H1 (cell line): ENCODE measurements around the gene IPO13. TPM values are rescaled to one million over a fixed set of nuclear protein-coding genes. Genes with fewer than 3 reads are reported as not detected.

Experiments
- CTCF ChIA-PET: fragments of 300-600 bp; sonication (Branson Sonifier 250); formaldehyde crosslinking; loops from one replicate; lab custom pipeline; 2021; ENCODE audit not compliant: partially characterized antibody; lab: Charles Lee
- POLR2A ChIA-PET: fragments of 300-600 bp; sonication (Branson Sonifier 250); formaldehyde crosslinking; loops from one replicate; lab custom pipeline; 2021; ENCODE audit warnings: inconsistent platforms; ENCODE audit not compliant: partially characterized antibody; lab: Charles Lee
- DNase-seq, 2 experiments: peaks; one replicate each; pipeline versions ENCODE4 v3.0.0 to v3.0.0-alpha.2; 2010 to 2022; ENCODE audit warnings: low spot score in 2 of 2, low read depth in 1 of 2, mixed read lengths in 1 of 2
- FAIRE-seq: peaks from 2 replicates; lab custom pipeline; 2011; peaks lifted over from hg19 to GRCh38; lab: Jason Lieb, UNC
- H2AFZ ChIP-seq: 2 replicates; pipeline ENCODE4 v1.8.1; 2012; ENCODE audit warnings: low read length, inconsistent platforms
- H2AK5ac ChIP-seq: 2 replicates; pipeline ENCODE4 v1.6.1; 2013; ENCODE audit warnings: low read depth, low read length
- H2BK120ac ChIP-seq: replicated peaks from 2 replicates; pipeline ENCODE3; 2013; ENCODE audit warnings: low read depth, low read length, inconsistent platforms
- H2BK12ac ChIP-seq: 2 replicates; pipeline ENCODE4 v1.6.1; 2013; ENCODE audit warnings: low read depth, low read length
- H2BK15ac ChIP-seq: 2 replicates; pipeline ENCODE4 v1.6.1; 2013; ENCODE audit warnings: low read length
- H2BK20ac ChIP-seq: 2 replicates; pipeline ENCODE4 v1.6.1; 2013; ENCODE audit warnings: low read length
- H2BK5ac ChIP-seq: 2 replicates; pipeline ENCODE4 v1.6.1; 2013; ENCODE audit warnings: low read depth, low read length
- H3K14ac ChIP-seq: 2 replicates; pipeline ENCODE4 v1.6.1; 2013; ENCODE audit warnings: inconsistent platforms; ENCODE audit not compliant: insufficient read length
- H3K18ac ChIP-seq: 2 replicates; pipeline ENCODE4 v1.6.1; 2013; ENCODE audit warnings: low read length; ENCODE audit errors: extremely low read depth
- H3K23ac ChIP-seq: 2 replicates; pipeline ENCODE4 v1.6.1; 2013; ENCODE audit warnings: inconsistent platforms; ENCODE audit not compliant: insufficient read length
- H3K23me2 ChIP-seq: 2 replicates; pipeline ENCODE4 v1.6.1; 2013; ENCODE audit warnings: low read depth, low read length
- H3K27ac ChIP-seq: 2 replicates; pipeline ENCODE4 v1.6.1; 2011; ENCODE audit warnings: low read depth, low read length, inconsistent platforms
- H3K27me3 ChIP-seq, 4 experiments: replicated peaks in 1 of 4; 1 replicate in 1 of 4; 2 replicates in 3 of 4; pipeline versions ENCODE4 v1.6.1 to v1.8.1; 2011 to 2013; ENCODE audit warnings: low read length in 3 of 4, mild to moderate bottlenecking in 3 of 4, inconsistent platforms in 2 of 4, mixed read lengths in 2 of 4, moderate library complexity in 1 of 4; ENCODE audit not compliant: control insufficient read depth in 3 of 4, insufficient read depth in 3 of 4; ENCODE audit errors: extremely low read depth in 1 of 4
- H3K36me3 ChIP-seq, 4 experiments: 2 replicates each; pipeline versions ENCODE4 v1.6.1 to v1.8.1; 2011 to 2013; ENCODE audit warnings: mild to moderate bottlenecking in 4 of 4, low read length in 3 of 4, moderate library complexity in 2 of 4, control low read depth in 1 of 4, inconsistent platforms in 1 of 4; ENCODE audit not compliant: insufficient read depth in 4 of 4, control insufficient read depth in 2 of 4
- H3K4ac ChIP-seq: replicated peaks from 2 replicates; pipeline ENCODE3; 2013; ENCODE audit warnings: low read length, low read depth, mixed read lengths, inconsistent platforms; ENCODE audit not compliant: insufficient read length
- H3K4me1 ChIP-seq, 4 experiments: replicated peaks in 1 of 4; 1 replicate in 1 of 4; 2 replicates in 3 of 4; pipeline versions ENCODE4 v1.6.1 to v1.8.1; 2011 to 2013; ENCODE audit warnings: low read length in 3 of 4, inconsistent platforms in 2 of 4, mixed read lengths in 1 of 4; ENCODE audit not compliant: insufficient read depth in 4 of 4, control insufficient read depth in 3 of 4
- H3K4me2 ChIP-seq, 2 experiments: 2 replicates each; pipeline versions ENCODE4 v1.6.1 to v1.8.1; 2011 to 2013; ENCODE audit warnings: low read depth in 2 of 2, low read length in 2 of 2, control low read depth in 1 of 2, inconsistent platforms in 1 of 2, mild to moderate bottlenecking in 1 of 2; ENCODE audit not compliant: insufficient read depth in 1 of 2
- H3K4me3 ChIP-seq, 4 experiments: fragments of 200-600, 300-600 bp in 1 of 4; sonication (generic), shearing (Covaris generic), sonication (Bioruptor Twin) in 1 of 4; 2 replicates each; pipeline versions ENCODE4 v1.5.1 to v1.8.1; 2011 to 2016; ENCODE audit warnings: low read length in 4 of 4, low read depth in 3 of 4, control low read depth in 2 of 4, inconsistent platforms in 2 of 4, mild to moderate bottlenecking in 2 of 4, mixed read lengths in 1 of 4, moderate library complexity in 1 of 4; ENCODE audit not compliant: insufficient read depth in 2 of 4; ENCODE audit errors: extremely low read depth in 1 of 4
- H3K56ac ChIP-seq: replicated peaks from 2 replicates; pipeline ENCODE3; 2013; ENCODE audit warnings: low read depth, mild to moderate bottlenecking, mixed read lengths, low read length, inconsistent platforms; ENCODE audit not compliant: insufficient read length
- H3K79me1 ChIP-seq: 2 replicates; pipeline ENCODE4 v1.6.1; 2013; ENCODE audit warnings: low read depth, low read length, control low read depth
- H3K79me2 ChIP-seq, 2 experiments: 2 replicates each; pipeline versions ENCODE4 v1.6.1 to v1.8.1; 2012 to 2013; ENCODE audit warnings: low read length in 2 of 2, mild to moderate bottlenecking in 2 of 2, inconsistent platforms in 1 of 2; ENCODE audit not compliant: insufficient read depth in 2 of 2, control insufficient read depth in 1 of 2
- H3K9ac ChIP-seq, 4 experiments: replicated peaks in 1 of 4; 1 replicate in 1 of 4; 2 replicates in 3 of 4; pipeline versions ENCODE4 v1.6.1 to v1.8.1; 2011 to 2013; ENCODE audit warnings: low read depth in 3 of 4, low read length in 3 of 4, control low read depth in 2 of 4, mild to moderate bottlenecking in 2 of 4, moderate library complexity in 2 of 4, inconsistent platforms in 1 of 4; ENCODE audit errors: extremely low read depth in 1 of 4
- H3K9me3 ChIP-seq, 2 experiments: 2 replicates each; pipeline versions ENCODE4 v1.6.1 to v1.8.1; 2012 to 2013; ENCODE audit warnings: mild to moderate bottlenecking in 2 of 2, moderate library complexity in 2 of 2, control low read depth in 1 of 2, inconsistent platforms in 1 of 2, low read depth in 1 of 2, low read length in 1 of 2, mixed read lengths in 1 of 2; ENCODE audit not compliant: insufficient read depth in 2 of 2
- H4K20me1 ChIP-seq, 2 experiments: replicated peaks in 1 of 2; 2 replicates each; pipeline versions ENCODE3 to v1.8.1; 2011 to 2013; ENCODE audit warnings: inconsistent platforms in 2 of 2, low read length in 2 of 2, mild to moderate bottlenecking in 1 of 2; ENCODE audit not compliant: insufficient read depth in 2 of 2, control insufficient read depth in 1 of 2
- H4K5ac ChIP-seq: 2 replicates; pipeline ENCODE4 v1.6.1; 2013; ENCODE audit warnings: low read length, low read depth, mixed read lengths, inconsistent platforms; ENCODE audit not compliant: insufficient read length
- H4K8ac ChIP-seq: 2 replicates; pipeline ENCODE4 v1.8.0; 2013; ENCODE audit warnings: mild to moderate bottlenecking, moderate library complexity, low read length, inconsistent platforms; ENCODE audit not compliant: insufficient read depth; ENCODE audit errors: extremely low read depth
- H4K91ac ChIP-seq: replicated peaks from 2 replicates; pipeline ENCODE3; 2013; ENCODE audit warnings: low read length, mixed read lengths, inconsistent platforms; ENCODE audit not compliant: insufficient read length
- BRCA1 ChIP-seq: IDR thresholded peaks from 2 replicates; pipeline ENCODE4 v1.6.1; 2012; ENCODE audit warnings: low read depth, low read length, improper control_type of control experiment
- E2F6 ChIP-seq: IDR thresholded peaks from 2 replicates; pipeline ENCODE4 v1.6.1; 2012; ENCODE audit warnings: inconsistent platforms
- EGR1 ChIP-seq: IDR thresholded peaks from 2 replicates; pipeline ENCODE4 v1.6.1; 2011; ENCODE audit warnings: low read depth, low read length, borderline replicate concordance
- EP300 ChIP-seq, 2 experiments: IDR thresholded peaks; 1 replicate in 1 of 2; 2 replicates in 1 of 2; pipeline ENCODE4 v1.6.1; 2011 to 2012; ENCODE audit warnings: low read depth in 2 of 2, low read length in 2 of 2, mild to moderate bottlenecking in 2 of 2, borderline replicate concordance in 1 of 2, inconsistent platforms in 1 of 2, moderate library complexity in 1 of 2
- JUN ChIP-seq: IDR thresholded peaks from 2 replicates; pipeline ENCODE4 v1.6.1; 2011; ENCODE audit warnings: low read depth, mild to moderate bottlenecking, improper control_type of control experiment, low read length
- MAFK ChIP-seq: IDR thresholded peaks from 2 replicates; pipeline ENCODE4 v1.6.1; 2012; ENCODE audit warnings: low read depth, mild to moderate bottlenecking, improper control_type of control experiment, low read length
- NANOG ChIP-seq: IDR thresholded peaks from 2 replicates; pipeline ENCODE4 v1.6.1; 2011; ENCODE audit warnings: low read length, low read depth, mild to moderate bottlenecking, inconsistent platforms; ENCODE audit not compliant: insufficient read depth, poor library complexity, severe bottlenecking
- TCF12 ChIP-seq: IDR thresholded peaks from 2 replicates; pipeline ENCODE4 v1.6.1; 2011; ENCODE audit warnings: low read depth, mild to moderate bottlenecking, low read length
- WGBS, 2 experiments: shearing (Covaris generic) in 1 of 2; methylation state at CpG; one replicate each; pipeline versions ENCODE4 v1.1.6 to v1.1.7; 2013 to 2015; ENCODE audit warnings: low lambda C conversion rate in 2 of 2, mixed read lengths in 2 of 2, inconsistent platforms in 1 of 2, low coverage in 1 of 2, missing lambda C conversion rate in 1 of 2; ENCODE audit not compliant: insufficient replicate concordance in 2 of 2, insufficient coverage in 1 of 2, insufficient read length in 1 of 2; ENCODE audit errors: extremely low coverage in 1 of 2, missing lambda C conversion rate in 1 of 2; 5-methylcytosine and 5-hydroxymethylcytosine counted together
- polyA plus RNA-seq, 7 experiments: library from polyadenylated mRNA; depleted of rRNA in 3 of 7; stranded (reverse) in 5 of 7; unstranded in 2 of 7; fragments of >200 nt in 5 of 7; fragments of 200-250 nt in 2 of 7; gene quantifications; 1 replicate in 5 of 7; 2 replicates in 1 of 7; 4 replicates in 1 of 7; pipeline versions ENCODE4 v1.2.1 to v1.2.3, GENCODE V29; 2011 to 2013; ENCODE audit warnings: missing spikeins in 2 of 7, mixed read lengths in 2 of 7
- total RNA-seq: library from RNA; stranded (reverse); fragmentation: NEBNext Ultra II Directional; extraction: Animal tissue kit (Norgen Biotek cat#: 25700); gene quantifications from 2 replicates; pipeline ENCODE4 v1.2.1, GENCODE V29; 2021

IPO13 gene
- total and polyA plus RNA-seq, 2 of the 8 experiments (the other 6 are each of a cell fraction or from before 2014, with no cell fraction given) = 23.0 to 27.0 TPM

- H3K4me2 ChIP-seq = peak overlapping the region; percentile 89 to 93
- H3K4me3 ChIP-seq = peak overlapping the region; percentile 40 to 69 (median 48)
These were observed 10.9 kb upstream of the IPO13 start for GRCh38 chr1:43935711-43936427.

More at GRCh38 chr1:43935711-43936427, 10.9 kb upstream of the IPO13 start:
- Histone ChIP-seq H3K14ac (no peak overlapping the region), H2BK20ac (peak overlapping the region; percentile 68), H3K27ac (no peak overlapping the region), H3K4ac (no peak overlapping the region), H2BK5ac (peak overlapping the region; percentile 55; the same call in 1 of the 2 replicates), H4K20me1 (peaks cover 7 to 8% of the 10 kb centered on the region in 2 experiments), H3K18ac (peak overlapping the region; percentile 94), H3K79me2 (no peaks in the 10 kb centered on the region), H2BK15ac (no peak overlapping the region; the same call in 1 of the 2 replicates), H2AFZ (no peak overlapping the region), H3K27me3 (peaks cover 0 to 8% (median 4%) of the 10 kb centered on the region in 4 experiments; a peak in 5 of 7 replicates), H4K5ac (peak overlapping the region; percentile 39), H3K23me2 (peaks cover 11% of the 10 kb centered on the region; the same call in 1 of the 2 replicates), H3K9me3 (no peaks in the 10 kb centered on the region), H3K4me1 (peaks cover 13 to 40% (median 31%) of the 10 kb centered on the region in 4 experiments), H3K23ac (no peak overlapping the region), H2BK120ac (no peak overlapping the region), H3K36me3 (no peaks in the 10 kb centered on the region; a peak in 1 of 8 replicates), H3K79me1 (no peaks in the 10 kb centered on the region), H4K8ac (no peak overlapping the region; the same call in 1 of the 2 replicates), H2BK12ac (peak overlapping the region; percentile 60), H3K56ac (no peak overlapping the region), H3K9ac (peak overlapping the region in 1 of 4 experiments; percentile 37; a peak in 1 of 7 replicates), H4K91ac (no peak overlapping the region), H2AK5ac (no peak overlapping the region)
- WGBS, 2 experiments = 6% methylated on average over 12 of the region's 48 CpGs; no CpG with 5 or more reads in 1 of the 2 experiments
- peak in 1 of 2 experiments; percentile 69 for DNase-seq
- ChIA-PET POLR2A (interaction anchor here (0.9 to 8.0 kb wide), 11 partner anchors 8 to 229 kb away, joined by 3 to 89 read pairs (median 9); partner anchors contain the start of genes ATP6V0B and ST3GAL3), CTCF (interaction anchor here (0.5 to 18.6 kb wide), 59 partner anchors 12 to 406 kb away, joined by 3 to 618 read pairs (median 12); partner anchors contain the start of genes ATP6V0B, CCDC24, IPO13 and KDM4A)
- peak; percentile 36 for FAIRE-seq
- TF ChIP-seq JUN (no peak), BRCA1 (no peak), TCF12 (no peak), MAFK (no peak), E2F6 (peak; percentile 33; the same call in 1 of the 2 replicates), EGR1 (no peak), NANOG (no peak), EP300 (IDR thresholded peaks at IDR 0.05; ENCODE audit: borderline replicate concordance in 1 of 2, low read depth in 2 of 2, low read length in 2 of 2) (no peak)
